ENCODE data around the gene ULBP2.
"Not testable (repeated sequence)": the region's sequence is repeated elsewhere in the genome, so short reads cannot be mapped to it uniquely, and the experiment has no call there.

Gene ULBP2

GRCh38 chr6:149904661-149905370 is 37.0 kb upstream of the ULBP2 start:
- TF ChIP-seq, protein P1, sequence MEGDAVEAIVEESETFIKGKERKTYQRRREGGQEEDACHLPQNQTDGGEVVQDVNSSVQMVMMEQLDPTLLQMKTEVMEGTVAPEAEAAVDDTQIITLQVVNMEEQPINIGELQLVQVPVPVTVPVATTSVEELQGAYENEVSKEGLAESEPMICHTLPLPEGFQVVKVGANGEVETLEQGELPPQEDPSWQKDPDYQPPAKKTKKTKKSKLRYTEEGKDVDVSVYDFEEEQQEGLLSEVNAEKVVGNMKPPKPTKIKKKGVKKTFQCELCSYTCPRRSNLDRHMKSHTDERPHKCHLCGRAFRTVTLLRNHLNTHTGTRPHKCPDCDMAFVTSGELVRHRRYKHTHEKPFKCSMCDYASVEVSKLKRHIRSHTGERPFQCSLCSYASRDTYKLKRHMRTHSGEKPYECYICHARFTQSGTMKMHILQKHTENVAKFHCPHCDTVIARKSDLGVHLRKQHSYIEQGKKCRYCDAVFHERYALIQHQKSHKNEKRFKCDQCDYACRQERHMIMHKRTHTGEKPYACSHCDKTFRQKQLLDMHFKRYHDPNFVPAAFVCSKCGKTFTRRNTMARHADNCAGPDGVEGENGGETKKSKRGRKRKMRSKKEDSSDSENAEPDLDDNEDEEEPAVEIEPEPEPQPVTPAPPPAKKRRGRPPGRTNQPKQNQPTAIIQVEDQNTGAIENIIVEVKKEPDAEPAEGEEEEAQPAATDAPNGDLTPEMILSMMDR (IDR thresholded peaks at IDR 0.05; ENCODE audit: low read depth, low read length): no peak
- H3K4me3 ChIP-seq (ENCODE audit: low read depth, low read length): no peak overlapping the region

- TF ChIP-seq, protein P1 (IDR thresholded peaks at IDR 0.05; ENCODE audit: low read depth, low read length): no peak
- H3K4me3 ChIP-seq (ENCODE audit: low read depth, low read length): no peak overlapping the region
Measured at GRCh38 chr6:149905371-149905910, 36.4 kb upstream of the ULBP2 start.

GRCh38 chr6:149905911-149906371 is 35.9 kb upstream of the ULBP2 start:
- H3K4me3 ChIP-seq (ENCODE audit: low read depth, low read length): no peak overlapping the region
- TF ChIP-seq, protein P1 (IDR thresholded peaks at IDR 0.05; ENCODE audit: low read depth, low read length): no peak

- H3K4me3 ChIP-seq (ENCODE audit: low read depth, low read length): no peak overlapping the region
- TF ChIP-seq, protein P1 (IDR thresholded peaks at IDR 0.05; ENCODE audit: low read depth, low read length): no peak
Measured at GRCh38 chr6:149906405-149906804, 35.4 kb upstream of the ULBP2 start.

GRCh38 chr6:149907317-149907716 is 34.5 kb upstream of the ULBP2 start:
- no peak overlapping the region for H3K4me3 ChIP-seq (ENCODE audit: low read depth, low read length)
- TF ChIP-seq, protein P1 (IDR thresholded peaks at IDR 0.05; ENCODE audit: low read depth, low read length): no peak

GRCh38 chr6:149908480-149908879 is 33.3 kb upstream of the ULBP2 start:
- not testable (repeated sequence) for H3K4me3 ChIP-seq (ENCODE audit: low read depth, low read length)

GRCh38 chr6:149909701-149910470 is 31.9 kb upstream of the ULBP2 start:
- TF ChIP-seq, protein P1 (IDR thresholded peaks at IDR 0.05; ENCODE audit: low read depth, low read length): no peak
- no peak overlapping the region for H3K4me3 ChIP-seq (ENCODE audit: low read depth, low read length)

All from WI38 (cell line).